GM12891 (cell line): Measurements from ENCODE around the gene PRKCD.

Experiments
- PAX5 ChIP-seq: IDR thresholded peaks from 2 replicates; pipeline ENCODE4 v1.6.1; 2011; ENCODE audit warnings: low read length, moderate library complexity, mild to moderate bottlenecking; ENCODE audit not compliant: insufficient read depth, severe bottlenecking
- POLR2A ChIP-seq: IDR thresholded peaks from 2 replicates; pipeline ENCODE4 v1.6.1; 2011; ENCODE audit warnings: low read depth, low read length, control low read depth
- POLR2AphosphoS5 ChIP-seq: IDR thresholded peaks from 2 replicates; pipeline ENCODE4 v1.6.1; 2011; ENCODE audit warnings: low read depth, low read length, control low read depth
- POU2F2 ChIP-seq: IDR thresholded peaks from 2 replicates; pipeline ENCODE4 v1.6.1; 2011; ENCODE audit warnings: low read depth, mild to moderate bottlenecking, control low read depth, low read length, moderate library complexity
- SPI1 ChIP-seq: IDR thresholded peaks from 2 replicates; pipeline ENCODE4 v1.6.1; 2011; ENCODE audit warnings: low read depth, low read length, control low read depth
- TAF1 ChIP-seq: IDR thresholded peaks from 2 replicates; pipeline ENCODE4 v1.6.1; 2011; ENCODE audit warnings: low read depth, low read length, control low read depth

DNA sequence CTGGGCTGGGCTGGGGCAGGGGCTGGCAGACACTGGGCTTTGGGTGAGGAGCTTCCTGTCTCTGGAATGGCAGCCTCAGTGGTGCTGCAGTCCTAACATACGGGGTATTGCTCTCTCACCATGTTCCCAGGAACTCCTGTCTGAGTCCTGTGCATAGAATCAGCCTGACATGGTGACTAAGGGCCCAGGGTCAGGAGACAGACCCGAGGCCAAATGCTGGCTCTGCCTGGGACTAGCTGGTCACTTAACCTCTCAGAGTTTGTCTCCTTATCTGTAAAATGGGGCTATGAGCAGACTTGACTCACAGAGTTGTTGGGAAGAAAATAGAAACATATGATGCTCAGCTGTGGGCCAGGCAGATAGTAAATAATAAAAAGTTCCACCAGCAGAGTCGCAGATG lies 28.3 kb downstream of the PRKCD start:
- TF ChIP-seq POLR2A (no peak), POLR2AphosphoS5 (no peak), POU2F2 (no peak), TAF1 (no peak), PAX5 (no peak), SPI1 (no peak)
